GM19035 (cell line): Measurements from ENCODE around the gene TMEM213.

ENCODE experiments used
- ATAC-seq: cut with Tn5 transposase; IDR thresholded peaks from one replicate; pipeline ENCODE4 v1.9.1; 2021; ENCODE audit not compliant: unreplicated experiment

The TMEM213 gene

DNA sequence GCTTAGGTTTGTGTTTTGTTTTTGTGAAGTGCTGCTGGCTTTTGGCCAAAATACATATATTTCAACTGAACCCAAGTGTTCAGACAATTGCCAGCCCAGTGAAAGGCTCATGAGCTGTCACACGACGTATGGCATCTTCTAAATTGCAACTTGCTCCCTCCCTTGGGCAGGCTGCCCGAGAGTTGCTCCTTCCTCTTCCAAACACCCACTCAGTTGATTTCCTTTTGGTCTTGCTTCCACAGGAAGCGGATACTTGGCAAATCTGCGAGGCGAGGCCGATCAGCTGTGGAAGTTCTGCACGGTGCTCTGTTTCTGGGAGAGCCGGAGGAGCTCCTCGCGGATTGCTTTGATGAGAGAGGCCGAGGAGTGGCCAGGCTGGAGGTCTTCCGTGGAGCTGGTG lies 39.8 kb downstream of the TMEM213 start:
- ATAC-seq: no peak

DNA sequence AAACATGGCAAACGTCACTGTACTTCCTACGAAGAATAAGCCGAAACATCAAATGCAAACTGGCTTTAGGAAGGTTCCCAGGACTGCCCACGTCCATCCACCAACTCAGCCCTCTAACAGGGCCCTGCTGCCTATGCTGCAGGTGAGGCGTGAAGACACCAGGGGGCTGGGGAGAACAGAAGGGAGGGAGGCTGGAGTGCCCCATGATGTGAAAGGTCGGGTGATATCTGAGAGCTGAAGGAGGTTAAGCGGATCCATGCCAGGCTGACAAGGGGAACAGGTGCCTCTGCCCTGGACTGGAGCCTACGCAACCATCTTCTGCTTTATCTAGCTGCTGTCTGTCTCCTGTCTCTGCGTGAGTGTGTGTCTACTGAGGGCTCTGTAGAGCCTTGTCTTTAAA lies 40.4 kb downstream of the TMEM213 start:
- no peak for ATAC-seq

DNA sequence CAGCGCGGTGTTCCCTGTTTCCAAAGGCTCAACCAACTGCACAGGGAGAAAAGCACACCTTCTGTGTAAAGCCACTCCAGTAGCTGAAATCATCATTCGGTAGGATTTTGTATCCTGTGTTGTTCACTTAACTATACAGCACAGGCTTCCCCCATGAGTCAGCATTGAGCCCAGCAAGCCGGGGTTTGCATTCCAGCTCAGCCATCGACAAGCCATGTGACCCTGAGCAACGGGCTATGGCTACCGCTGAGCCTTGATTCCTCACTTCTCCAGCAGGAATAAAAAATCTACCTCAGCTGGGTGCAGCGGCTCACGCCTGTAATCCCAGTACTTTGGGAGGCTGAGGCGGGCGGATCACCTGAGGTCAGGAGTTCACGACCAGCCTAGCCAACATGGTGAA lies 44.3 kb downstream of the TMEM213 start:
- ATAC-seq: no peak

DNA sequence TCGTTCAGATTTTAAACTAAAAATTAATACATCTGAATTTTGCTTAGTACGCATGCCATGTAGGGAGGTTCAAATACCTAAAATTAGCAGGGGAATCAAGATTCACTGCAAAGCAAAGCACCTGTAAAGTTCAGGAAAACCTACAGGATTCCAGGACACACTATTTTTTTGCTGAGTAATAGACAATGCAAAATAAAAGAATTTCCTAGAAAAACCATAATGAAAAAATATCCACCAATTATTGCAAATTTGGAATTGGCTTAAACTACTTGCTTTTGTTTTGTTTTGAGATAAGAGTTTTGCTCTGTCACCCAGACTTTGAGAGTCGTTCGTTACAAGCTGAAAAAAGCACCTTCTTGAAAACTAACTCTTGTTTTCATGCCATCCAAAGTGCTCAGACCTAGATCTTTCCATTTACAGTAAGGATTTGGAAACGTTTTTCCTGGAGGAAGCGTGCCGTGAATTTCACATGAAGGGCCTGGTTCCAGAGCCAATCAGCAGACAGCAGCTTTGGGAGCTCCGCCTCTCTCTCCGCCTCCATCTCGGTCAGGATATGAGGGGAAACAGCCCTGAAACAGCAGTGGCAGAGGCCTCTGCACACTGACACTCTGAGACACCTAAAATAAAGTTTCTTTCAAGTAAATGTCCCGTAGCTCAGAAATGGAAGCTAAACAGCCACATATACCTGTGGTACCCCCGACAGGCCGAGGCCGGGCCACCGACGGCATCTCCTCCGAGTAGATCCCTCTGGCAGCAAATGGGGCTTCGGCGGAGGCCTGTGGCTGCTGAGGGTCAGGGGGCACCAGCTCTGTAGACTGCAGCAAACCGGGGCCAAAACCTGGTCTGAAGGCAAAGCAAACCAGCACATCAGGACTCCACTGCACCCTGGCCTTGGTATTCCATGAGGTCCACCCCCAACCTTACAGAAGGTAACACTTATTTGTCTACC lies 46.1 kb downstream of the TMEM213 start:
- no peak for ATAC-seq

DNA sequence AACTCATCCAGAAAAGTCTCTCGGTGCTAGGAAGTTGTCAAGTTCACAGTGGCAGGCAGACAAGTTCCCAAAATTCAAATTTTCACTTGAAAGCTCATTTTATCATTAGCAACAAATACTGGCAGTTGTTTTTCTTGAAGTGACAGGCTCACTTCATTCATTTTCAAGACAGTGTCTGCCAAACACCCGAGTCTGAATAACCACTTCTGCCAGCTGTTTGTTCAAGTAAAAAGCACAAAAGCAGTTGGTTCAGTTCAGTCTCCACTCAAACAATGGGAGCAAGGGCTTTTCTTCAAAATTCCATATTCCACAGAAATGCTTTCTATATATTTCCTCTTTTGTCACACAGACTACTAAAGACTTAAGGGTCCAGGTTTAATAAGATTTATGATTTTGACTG lies 47.9 kb downstream of the TMEM213 start:
- ATAC-seq: no peak

DNA sequence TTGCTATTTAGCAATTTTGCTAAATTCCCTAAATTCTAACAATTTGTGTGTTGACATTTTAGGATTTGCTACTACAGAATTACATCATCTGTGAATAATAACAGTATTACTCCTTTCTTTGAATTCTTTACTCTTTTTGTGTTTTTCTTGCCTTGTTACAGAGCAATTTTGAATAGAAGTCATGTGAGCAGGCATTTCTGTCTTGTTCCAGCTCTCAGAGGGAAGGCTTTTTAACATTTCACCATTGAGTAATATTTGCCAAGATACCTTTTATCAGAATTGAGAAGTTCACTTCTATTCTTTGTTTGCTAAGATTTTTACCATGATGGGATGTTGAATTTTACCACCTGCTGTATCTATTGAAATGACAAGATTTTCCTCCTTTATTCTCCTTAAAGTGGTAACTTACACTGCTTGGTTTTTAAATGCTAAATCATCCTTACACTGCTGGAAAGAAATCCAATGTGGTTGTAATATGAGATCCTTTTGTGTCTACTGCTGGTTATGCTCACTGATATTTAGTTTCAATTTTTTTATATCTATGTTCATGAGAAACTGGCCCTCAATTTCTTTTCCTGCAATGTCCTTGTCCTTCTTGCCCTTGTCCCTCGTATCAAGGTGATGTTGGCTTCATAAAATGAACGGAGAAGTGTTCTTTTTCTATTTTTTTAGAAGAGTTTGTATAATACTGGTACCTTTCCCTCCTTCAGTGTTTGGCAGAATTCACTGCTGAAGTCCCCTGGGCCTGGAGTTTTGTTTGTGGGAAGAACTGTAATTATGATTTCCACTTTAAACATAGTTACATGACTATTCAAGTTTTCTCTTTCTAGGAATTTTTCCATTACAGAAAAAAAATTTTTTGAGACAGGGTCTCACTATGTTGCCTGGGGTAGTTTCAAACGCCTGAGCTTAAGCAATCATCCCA lies 50.5 kb downstream of the TMEM213 start:
- no peak for ATAC-seq

DNA sequence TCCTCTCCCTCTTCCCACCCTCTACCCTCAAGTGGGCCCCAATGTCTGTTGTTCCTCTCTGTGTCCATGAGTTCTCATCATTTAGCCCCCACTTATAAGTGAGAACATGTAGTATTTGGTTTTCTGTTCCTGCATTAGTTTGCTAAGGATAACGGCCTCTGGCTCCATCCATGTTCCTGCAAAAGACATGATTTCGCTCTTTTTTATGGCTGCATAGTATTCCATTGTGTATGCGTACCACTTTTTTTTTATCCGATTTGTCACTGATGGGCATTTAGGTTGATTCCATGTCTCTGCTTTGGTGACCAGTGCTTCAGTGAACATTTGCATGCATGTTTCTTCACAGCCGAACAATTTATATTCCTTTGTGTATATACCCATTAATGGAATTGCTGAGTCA lies 51.9 kb downstream of the TMEM213 start:
- no peak for ATAC-seq

DNA sequence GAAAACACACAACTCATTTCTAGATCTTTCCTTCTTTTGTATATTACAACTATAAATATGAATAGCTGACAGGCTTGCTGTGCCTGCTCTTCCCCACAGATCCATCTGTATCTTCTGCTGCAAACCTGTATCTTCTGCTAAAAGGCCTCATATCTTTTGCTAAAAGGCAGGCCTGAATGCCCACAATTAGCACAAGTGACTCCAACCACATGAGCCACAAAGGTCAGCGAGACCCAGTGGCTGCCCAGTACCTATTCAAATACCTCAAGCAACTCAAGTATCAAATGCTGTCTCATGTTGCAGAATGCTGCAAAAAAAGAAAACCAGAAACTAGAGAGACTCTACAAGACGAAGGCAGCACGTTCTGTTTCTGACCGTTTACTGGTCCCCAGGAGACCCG lies 54.7 kb downstream of the TMEM213 start:
- no peak for ATAC-seq

DNA sequence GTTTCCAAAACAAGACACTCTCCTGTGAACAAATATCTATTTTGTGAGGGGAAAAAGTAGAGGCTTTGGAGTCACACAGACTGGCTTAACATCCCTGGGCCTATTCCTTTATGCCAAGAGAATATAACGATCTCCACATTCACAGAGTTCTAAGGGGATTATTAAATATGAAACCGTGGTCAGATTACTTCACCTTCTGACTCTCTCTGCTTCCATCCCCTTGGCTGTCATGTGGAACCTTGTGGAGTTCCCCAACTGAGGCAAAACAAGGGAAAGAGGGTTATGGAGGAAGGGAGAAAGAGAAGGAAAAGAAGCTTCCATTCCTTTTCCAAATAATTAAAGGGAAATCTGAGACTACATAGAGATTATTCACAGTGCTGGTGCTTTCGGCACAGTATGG lies 55.7 kb downstream of the TMEM213 start:
- ATAC-seq: no peak

DNA sequence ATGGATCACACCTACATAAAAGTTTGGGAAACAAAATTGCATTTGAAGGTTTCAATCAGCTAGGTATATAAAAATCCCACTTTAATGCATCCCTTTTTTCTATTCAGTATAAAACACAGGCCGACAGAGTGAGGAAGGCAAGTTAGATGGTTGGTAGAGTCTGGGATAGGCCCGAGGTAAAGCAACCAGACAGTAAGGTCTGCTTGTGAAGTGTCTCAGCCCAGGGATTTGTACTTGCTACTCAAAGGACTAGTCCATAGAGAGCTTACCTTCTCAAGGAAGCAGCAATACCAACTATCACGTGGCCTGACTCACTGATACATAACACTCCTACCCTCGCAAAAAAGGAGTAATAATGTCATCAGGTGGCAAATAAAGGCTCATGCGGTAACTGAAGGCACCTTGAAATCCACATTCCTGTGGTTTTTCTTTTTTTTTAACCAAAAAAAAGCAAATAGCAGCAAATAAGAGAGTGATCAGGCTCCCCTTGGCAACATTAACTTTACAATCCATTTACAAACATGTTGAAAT lies 56.4 kb downstream of the TMEM213 start:
- ATAC-seq: no peak

DNA sequence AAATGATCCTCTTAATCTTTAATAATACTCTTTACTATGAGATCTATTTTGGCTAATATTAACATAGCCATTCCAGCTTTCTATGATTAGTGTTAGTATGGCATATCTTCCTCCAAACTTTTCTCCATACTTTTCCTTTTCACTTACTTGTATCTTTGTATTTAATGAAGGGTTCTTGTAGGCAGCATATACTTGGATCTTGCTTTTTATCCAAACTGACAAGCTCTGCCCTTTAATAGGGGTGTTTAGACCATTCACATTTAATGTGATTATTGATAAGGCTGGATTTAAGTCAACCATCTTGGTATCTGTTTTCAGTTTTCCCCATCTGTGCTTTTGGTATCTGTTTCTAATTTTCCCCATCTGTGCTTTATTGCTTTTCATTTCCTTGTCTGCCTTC lies 59.9 kb downstream of the TMEM213 start:
- no peak for ATAC-seq

DNA sequence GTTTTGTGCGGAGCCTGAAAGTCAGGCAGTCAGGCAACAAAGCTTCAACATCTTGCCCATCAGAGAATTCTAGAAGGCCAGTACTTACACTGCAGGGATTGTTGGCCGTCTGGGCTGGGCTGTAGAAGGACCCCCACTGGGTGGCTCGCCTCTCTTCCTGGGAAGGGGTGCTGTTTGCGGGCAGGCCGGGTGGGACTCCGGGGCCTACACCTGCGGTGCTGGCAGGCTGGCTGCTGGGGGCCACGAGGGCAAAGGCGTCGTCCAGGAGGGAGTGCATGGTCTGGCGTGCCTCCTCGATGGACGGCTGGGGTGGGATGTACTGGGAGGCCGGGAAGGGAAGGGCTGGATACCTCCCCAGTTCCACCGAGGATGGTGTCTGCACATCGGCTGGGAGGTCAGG lies 63.3 kb downstream of the TMEM213 start:
- ATAC-seq: no peak

DNA sequence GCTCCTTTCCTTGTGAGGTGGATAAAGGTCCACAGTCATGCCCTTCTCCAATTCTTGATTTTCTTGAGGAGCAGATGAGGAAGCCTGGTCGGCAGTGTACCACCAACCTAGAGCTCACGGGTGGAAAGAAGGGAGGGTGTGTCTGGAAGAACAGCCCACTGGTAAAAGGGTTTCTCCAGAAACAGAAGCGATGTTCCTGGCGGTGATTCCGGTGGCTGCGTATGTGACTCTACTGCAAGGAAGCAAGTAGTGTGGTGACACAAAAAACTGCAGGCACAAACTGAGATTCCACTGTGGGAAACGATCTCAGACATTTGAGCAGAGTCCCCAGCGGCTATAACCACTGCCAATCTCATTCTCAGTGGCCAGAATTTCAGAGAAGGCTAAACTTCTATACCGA lies 66.1 kb downstream of the TMEM213 start:
- ATAC-seq: no peak

DNA sequence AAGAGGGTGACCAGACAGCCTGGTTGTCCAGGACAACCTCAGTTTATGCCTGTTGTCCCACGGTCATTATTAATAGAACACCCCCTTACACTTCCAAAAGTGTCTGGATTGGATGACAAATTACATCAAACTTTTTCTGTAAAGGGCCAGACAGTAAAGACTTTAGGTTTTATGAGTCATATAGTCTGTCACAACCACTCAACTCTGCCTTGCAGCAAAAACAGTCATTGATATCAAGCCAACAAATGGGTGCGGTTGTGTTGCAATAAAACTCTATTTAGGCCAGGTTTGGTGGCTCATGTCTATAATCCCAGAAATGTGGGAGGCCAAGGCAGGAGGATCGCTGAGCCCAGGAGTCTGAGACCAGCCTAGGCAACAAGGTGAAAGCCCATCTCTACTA lies 66.9 kb downstream of the TMEM213 start:
- no peak for ATAC-seq

DNA sequence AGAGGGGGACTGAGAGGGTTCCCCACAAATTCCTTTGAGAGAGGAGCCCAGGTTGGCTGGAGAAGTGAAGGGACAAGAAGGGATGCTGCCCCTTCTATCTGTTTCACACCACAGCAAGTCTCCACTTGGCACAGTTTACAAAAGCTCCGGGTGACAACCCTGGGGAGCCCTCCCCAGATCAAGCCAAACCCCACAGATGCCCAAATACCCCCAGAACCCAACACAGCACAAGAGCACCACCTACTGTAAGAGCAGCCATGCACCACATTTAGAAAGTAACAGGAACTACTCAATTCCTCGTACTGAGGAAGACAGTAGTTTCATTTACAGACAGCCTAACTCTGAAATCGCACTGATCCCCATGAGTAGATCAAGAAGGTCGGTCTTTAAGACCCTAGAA lies 68.0 kb downstream of the TMEM213 start:
- no peak for ATAC-seq

DNA sequence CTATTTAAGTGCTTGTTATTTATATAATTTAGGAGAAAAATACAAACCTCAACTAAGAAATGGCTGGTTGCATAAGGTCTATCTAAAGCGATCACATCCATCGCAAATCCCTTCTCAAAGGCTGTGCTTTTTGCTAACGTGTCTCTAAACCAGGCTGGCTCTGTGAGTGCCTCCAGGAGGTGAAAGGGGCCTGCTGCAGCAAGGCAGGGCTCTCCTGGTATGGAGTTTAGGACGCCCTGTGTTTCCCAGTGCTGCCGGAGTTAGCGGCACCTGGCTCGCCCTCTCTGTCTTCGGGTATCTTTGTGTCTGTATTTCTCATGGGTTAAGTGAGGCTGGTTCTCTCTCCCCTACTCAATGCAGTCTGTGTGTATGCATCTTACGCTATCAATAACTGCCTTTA lies 68.6 kb downstream of the TMEM213 start:
- ATAC-seq: no peak

DNA sequence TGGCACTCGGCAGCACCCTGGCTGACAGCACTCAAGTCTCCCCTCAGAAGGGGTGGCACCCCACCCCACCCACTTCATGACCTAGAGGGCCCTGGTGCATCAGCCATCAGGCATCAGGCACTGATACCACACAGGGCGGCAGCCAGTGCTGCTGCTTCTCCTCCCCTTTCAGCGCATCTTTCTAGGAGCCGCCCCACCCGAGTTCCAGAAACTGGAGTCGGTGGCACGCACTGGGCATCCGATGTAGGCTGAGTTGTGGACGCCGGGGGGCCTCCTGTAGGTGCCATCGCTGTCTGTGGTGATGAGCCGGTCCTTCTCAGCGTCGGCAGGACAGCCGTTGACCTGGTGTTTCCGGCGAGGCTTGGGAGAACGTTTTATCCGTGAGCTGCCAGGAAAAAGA lies 70.0 kb downstream of the TMEM213 start:
- no peak for ATAC-seq

DNA sequence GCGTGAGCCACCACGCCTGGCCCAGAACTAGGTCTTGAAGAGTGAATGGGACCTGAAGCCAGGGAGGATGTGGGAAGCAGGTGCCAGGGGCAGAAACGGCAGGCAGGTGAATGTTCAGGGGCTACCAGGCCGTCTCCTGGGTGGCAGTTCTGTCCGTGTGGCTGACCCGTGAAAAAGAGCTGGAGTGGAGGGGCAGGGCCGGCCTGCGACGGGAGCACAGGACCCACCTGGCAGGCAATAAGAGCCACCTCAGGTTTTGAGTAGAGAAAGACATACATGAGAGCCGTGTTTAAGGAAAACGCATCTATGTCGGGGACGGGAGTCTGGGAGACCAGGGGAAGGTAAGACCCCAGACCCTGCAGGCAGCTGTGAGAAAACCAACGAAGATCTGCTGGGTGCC lies 70.9 kb downstream of the TMEM213 start:
- ATAC-seq: no peak

DNA sequence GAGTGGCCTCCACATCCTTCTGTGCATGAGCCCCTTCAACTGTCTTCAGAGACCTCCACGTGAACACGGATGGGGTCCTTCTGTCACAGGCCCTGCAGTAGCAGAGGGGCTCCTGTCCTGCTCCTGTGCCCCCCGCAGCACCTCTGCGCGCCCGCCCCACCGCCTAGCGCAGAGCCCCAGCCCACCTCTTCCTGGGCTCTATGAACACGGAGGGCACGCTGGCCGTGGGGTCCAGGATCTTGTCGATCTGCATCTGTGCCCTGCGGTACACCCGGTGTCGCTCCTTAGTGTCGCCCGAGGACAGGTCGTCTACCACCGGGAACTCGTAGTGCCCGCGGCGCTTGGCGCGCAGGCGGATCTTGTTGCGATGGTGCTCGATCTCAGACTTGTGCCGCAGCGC lies 71.6 kb downstream of the TMEM213 start:
- ATAC-seq: no peak

DNA sequence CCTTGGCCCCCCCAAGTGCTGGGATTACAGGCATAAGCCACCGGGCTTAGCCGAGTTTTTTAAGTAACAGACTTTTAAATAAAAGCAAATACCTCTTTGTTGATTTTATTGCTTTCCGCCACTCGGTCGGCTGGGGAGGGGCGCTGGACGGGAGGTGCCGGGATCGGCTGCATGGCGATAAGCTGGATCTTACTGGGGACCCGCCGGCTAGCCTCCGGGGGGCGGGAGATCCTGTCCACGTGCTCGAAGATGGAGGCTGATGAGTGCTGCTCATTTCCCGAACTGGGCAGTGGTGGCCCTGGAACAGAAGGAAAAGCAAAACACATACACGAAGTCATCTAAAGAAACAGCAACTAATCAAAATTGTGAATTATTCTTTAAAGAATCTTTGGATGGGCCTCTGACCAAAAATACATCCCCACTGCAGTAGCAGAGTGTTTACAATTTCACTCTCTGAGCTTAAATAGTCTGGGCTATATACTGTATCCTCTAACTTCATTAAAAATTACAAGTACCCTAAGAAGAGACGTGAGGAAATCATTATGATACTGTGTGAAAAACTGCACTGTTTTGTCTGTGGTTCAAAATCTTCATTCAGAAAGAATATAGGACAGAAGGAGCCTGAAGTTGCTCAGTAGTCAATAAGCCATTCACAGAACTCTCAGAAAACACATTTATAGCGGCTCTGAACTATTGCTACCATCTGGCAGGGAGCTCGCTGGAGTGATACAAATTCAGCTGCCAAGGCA lies 73.4 kb downstream of the TMEM213 start:
- no peak for ATAC-seq

DNA sequence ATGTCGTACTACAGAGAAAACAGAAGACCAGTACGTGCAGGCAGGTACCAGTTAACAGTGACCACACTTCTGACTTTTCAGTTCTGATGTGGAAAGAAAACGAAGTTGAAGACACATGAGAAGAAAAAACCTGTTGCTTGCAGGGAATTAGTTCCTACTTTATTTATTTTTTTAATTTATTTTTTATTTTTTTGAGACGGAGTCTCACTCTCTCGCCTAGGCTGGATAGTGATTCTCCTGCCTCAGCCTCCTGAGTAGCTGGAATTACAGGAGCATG lies 74.0 kb downstream of the TMEM213 start:
- no peak for ATAC-seq
